HL-60 (cell line): Measurements from ENCODE around the gene VPS13D.

Experiments used
- GABPA ChIP-seq: IDR thresholded peaks from 2 replicates; pipeline ENCODE4 v1.6.1; 2012; ENCODE audit warnings: low read depth
- POLR2AphosphoS5 ChIP-seq: IDR thresholded peaks from 2 replicates; pipeline ENCODE4 v1.6.1; 2012; ENCODE audit warnings: low read depth
- TF ChIP-seq, protein P1 (sequence below): IDR thresholded peaks from one replicate; pipeline ENCODE4 v1.5.1; 2011; ENCODE audit warnings: low read length, control low read depth, inconsistent platforms; ENCODE audit not compliant: insufficient read depth
- TF ChIP-seq, protein P2 (sequence below): IDR thresholded peaks from 2 replicates; pipeline ENCODE4 v1.6.1; 2012; ENCODE audit warnings: low read depth; ENCODE audit not compliant: insufficient replicate concordance

DNA sequence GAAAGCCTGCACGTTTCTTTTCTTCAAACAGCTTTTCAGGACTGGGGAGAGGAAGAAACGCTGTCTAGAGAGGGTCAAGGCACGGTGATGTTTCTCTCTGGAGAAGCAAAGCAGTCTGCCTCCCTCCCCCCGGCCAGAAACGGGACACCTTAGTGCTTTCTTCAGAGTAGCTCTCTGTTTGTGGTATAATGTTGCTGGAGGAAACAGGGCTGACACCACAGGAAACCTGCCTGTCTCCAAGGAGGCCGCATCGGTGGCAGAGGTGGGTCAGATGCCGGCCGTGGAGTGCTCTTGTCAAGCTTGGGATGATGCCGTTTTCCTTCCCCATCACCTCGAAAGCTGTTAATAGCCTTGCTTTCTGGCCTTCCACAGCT, 248.8 kb downstream of the VPS13D start:
- TF ChIP-seq, protein P1, sequence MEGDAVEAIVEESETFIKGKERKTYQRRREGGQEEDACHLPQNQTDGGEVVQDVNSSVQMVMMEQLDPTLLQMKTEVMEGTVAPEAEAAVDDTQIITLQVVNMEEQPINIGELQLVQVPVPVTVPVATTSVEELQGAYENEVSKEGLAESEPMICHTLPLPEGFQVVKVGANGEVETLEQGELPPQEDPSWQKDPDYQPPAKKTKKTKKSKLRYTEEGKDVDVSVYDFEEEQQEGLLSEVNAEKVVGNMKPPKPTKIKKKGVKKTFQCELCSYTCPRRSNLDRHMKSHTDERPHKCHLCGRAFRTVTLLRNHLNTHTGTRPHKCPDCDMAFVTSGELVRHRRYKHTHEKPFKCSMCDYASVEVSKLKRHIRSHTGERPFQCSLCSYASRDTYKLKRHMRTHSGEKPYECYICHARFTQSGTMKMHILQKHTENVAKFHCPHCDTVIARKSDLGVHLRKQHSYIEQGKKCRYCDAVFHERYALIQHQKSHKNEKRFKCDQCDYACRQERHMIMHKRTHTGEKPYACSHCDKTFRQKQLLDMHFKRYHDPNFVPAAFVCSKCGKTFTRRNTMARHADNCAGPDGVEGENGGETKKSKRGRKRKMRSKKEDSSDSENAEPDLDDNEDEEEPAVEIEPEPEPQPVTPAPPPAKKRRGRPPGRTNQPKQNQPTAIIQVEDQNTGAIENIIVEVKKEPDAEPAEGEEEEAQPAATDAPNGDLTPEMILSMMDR: no peak
- TF ChIP-seq, protein P2, sequence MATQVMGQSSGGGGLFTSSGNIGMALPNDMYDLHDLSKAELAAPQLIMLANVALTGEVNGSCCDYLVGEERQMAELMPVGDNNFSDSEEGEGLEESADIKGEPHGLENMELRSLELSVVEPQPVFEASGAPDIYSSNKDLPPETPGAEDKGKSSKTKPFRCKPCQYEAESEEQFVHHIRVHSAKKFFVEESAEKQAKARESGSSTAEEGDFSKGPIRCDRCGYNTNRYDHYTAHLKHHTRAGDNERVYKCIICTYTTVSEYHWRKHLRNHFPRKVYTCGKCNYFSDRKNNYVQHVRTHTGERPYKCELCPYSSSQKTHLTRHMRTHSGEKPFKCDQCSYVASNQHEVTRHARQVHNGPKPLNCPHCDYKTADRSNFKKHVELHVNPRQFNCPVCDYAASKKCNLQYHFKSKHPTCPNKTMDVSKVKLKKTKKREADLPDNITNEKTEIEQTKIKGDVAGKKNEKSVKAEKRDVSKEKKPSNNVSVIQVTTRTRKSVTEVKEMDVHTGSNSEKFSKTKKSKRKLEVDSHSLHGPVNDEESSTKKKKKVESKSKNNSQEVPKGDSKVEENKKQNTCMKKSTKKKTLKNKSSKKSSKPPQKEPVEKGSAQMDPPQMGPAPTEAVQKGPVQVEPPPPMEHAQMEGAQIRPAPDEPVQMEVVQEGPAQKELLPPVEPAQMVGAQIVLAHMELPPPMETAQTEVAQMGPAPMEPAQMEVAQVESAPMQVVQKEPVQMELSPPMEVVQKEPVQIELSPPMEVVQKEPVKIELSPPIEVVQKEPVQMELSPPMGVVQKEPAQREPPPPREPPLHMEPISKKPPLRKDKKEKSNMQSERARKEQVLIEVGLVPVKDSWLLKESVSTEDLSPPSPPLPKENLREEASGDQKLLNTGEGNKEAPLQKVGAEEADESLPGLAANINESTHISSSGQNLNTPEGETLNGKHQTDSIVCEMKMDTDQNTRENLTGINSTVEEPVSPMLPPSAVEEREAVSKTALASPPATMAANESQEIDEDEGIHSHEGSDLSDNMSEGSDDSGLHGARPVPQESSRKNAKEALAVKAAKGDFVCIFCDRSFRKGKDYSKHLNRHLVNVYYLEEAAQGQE: no peak
- TF ChIP-seq POLR2AphosphoS5: no peak
- no peak for TF ChIP-seq GABPA
